Ecto neural progenitor cell (in vitro differentiated cells): ENCODE data around the gene MRPL52.
A peak's percentile ranks its signal among the peaks of the same experiment; 100 is the strongest.

Experiments
- DNase-seq: peaks from one replicate; pipeline ENCODE4 v3.0.0-alpha.2; 2018; ENCODE audit warnings: low spot score

MRPL52 gene

DNA sequence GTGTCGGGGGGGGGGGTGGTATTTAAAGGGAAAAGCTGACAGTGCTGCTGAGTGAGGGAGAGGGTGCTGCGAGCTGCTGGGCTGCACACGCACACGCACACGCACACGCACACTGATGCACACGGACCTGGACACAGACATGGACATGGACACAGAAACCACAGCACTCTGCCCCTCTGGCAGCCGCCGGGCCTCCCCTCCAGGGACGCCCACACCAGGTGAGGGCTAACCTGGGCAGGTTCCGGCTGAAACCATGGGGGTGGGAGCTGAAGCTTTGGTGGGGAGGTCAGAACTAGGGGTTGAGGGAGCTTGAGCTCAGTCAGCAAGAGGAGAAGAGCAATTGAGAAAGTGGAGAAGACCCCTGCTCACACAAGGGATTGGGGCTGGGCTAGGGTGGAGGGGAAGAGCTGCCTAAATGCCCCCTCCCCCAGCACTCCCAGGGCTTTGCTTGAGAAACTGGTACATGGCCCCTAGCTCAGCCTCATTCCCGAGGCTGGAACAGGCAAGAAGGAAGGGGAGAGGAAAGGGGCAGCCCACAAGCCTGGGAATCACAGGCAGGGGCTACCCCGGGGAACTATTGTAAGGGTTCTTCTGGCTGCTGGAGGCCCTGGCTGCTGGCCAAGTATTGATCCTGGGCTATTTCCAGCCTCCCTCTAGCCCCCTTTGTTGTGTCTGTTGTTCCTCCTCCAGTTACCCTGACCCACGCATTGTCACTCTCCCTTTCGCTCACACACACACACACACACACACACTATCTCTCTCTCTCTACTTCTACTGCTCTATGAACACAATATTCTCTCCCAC, 53.7 kb downstream of the MRPL52 start, which contains the start of gene REM2:
TSS of gene REM2 (plus strand) at position 50 of the 804 bp plus-strand sequence. CDS start at position 116, 66 bp downstream.
- peak; percentile 57 for DNase-seq

DNA sequence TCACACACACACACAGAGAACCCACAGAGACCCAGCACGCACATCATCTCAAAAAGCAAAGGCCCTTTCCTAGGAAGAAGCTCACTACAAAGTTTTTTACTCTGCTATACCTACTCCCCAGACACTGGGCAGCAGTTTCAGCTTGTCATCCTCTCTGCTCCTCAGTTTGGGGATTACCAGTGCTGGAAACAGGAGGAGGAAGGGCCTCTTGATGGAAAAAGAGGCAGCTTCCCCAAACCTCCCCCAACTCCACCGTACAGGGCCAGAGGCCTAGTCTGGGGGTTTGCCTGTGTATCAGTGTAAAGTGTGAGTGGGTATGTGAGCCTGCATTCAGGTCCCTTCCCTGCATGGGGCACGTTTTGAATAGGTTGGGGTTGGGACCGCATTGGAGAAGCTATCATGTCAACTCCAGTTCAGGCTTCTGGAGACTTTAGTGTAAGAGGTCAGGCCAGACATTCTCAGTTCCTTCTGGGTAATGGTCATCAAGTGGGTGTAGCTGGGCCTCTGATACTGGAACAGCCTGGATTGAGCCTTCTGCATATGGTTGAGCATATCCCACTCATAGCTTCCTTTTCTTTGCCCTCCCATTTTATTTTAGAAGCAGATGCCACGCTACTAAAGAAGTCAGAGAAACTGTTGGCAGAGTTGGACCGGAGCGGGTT, 54.5 kb downstream of the MRPL52 start:
- DNase-seq = no peak
